ENCODE results near the gene UPK2. TPM values are rescaled to one million over a fixed set of nuclear protein-coding genes. Genes with fewer than 3 reads are reported as not detected.

UPK2 gene
- polyA plus RNA-seq, 2 of the 4 experiments (the other 2 are of a cell fraction), result 0.37 to 0.92 TPM

DNA sequence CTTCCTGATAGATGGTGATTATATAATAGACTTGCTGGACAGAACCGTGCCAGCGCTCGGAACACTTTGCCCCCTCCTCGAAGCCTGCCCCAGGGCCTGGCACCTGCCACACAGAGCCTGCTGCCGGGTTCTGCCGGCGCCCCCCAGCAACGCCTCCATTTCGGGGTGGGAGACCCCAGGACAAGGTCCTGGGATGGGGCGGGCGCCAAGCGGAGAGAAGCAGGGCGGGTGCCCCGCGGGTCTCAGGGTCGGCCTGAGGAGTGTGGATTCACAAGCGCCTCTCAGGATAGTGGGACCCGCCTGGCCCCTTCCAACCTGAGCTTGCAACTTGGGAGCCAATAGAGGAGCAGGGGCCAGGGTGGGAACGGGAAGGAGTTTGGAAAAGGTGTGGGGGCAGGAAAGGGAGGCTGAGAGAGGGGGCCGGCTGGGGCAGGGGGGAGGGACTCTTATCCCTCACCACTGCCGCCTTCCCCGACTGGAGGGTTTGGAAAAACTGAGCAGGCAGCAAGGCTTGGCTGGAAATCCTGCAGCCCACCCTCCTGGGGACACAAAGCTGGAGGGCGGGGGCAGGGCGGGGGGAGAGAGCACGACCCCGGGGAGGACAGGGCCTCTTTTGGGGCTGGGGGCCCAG, 27.1 kb upstream of the UPK2 start:
- ATAC-seq, result peak; percentile 28 to 55
- no peaks in the 10 kb centered on the region for H3K9me3 ChIP-seq
- DNase-seq (ENCODE audit: low read depth in 1 of 2, low spot score in 1 of 2), result peak in 1 of 2 experiments; percentile 64
- peak overlapping the region; percentile 94 for H3K4me3 ChIP-seq
- WGBS (ENCODE audit: missing lambda C conversion rate), result 0% methylated on average over 4 of the region's 26 CpGs
- peaks cover 27% of the 10 kb centered on the region for H3K4me1 ChIP-seq
- peak overlapping the region; percentile 100 for H3K4me2 ChIP-seq
- H3K27ac ChIP-seq, result peak overlapping the region; percentile 98 to 100
- POLR2A ChIA-PET, result interaction anchor here (0.6 to 1.7 kb wide), 2 partner anchors 19 to 21 kb away, joined by 6 to 8 read pairs; no protein-coding TSS in a partner anchor
- no peak for TF ChIP-seq CEBPB (IDR thresholded peaks at IDR 0.05)
- TF ChIP-seq NPAS2 (CRISPR knock-in tag; IDR thresholded peaks at IDR 0.05; ENCODE audit: borderline replicate concordance), result no peak
- TF ChIP-seq ZSCAN20 (CRISPR knock-in tag; IDR thresholded peaks at IDR 0.05), result no peak
- TF ChIP-seq HOXB13 (CRISPR knock-in tag; IDR thresholded peaks at IDR 0.05; ENCODE audit: low read depth), result no peak
- no peak for TF ChIP-seq SMC3 (IDR thresholded peaks at IDR 0.05)
- TF ChIP-seq, protein P1, sequence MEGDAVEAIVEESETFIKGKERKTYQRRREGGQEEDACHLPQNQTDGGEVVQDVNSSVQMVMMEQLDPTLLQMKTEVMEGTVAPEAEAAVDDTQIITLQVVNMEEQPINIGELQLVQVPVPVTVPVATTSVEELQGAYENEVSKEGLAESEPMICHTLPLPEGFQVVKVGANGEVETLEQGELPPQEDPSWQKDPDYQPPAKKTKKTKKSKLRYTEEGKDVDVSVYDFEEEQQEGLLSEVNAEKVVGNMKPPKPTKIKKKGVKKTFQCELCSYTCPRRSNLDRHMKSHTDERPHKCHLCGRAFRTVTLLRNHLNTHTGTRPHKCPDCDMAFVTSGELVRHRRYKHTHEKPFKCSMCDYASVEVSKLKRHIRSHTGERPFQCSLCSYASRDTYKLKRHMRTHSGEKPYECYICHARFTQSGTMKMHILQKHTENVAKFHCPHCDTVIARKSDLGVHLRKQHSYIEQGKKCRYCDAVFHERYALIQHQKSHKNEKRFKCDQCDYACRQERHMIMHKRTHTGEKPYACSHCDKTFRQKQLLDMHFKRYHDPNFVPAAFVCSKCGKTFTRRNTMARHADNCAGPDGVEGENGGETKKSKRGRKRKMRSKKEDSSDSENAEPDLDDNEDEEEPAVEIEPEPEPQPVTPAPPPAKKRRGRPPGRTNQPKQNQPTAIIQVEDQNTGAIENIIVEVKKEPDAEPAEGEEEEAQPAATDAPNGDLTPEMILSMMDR (IDR thresholded peaks at IDR 0.05), result no peak
- TF ChIP-seq CHD2 (IDR thresholded peaks at IDR 0.05; ENCODE audit: low read length, partially characterized antibody), result no peak
- TF ChIP-seq ZNF302 (CRISPR knock-in tag; IDR thresholded peaks at IDR 0.05), result no peak
- no peak for TF ChIP-seq MAFK (IDR thresholded peaks at IDR 0.05; ENCODE audit: partially characterized antibody)
- no peak for TF ChIP-seq CHD4 (IDR thresholded peaks at IDR 0.05; ENCODE audit: borderline replicate concordance)
- TF ChIP-seq CBX2 (IDR thresholded peaks at IDR 0.05; ENCODE audit: borderline replicate concordance, low read depth), result no peak
- TF ChIP-seq GATA3 (IDR thresholded peaks at IDR 0.05; ENCODE audit: borderline replicate concordance), result no peak
- TF ChIP-seq, protein P2, sequence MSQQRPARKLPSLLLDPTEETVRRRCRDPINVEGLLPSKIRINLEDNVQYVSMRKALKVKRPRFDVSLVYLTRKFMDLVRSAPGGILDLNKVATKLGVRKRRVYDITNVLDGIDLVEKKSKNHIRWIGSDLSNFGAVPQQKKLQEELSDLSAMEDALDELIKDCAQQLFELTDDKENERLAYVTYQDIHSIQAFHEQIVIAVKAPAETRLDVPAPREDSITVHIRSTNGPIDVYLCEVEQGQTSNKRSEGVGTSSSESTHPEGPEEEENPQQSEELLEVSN (IDR thresholded peaks at IDR 0.05; ENCODE audit: borderline replicate concordance, low read depth), result no peak
- TF ChIP-seq MAZ (IDR thresholded peaks at IDR 0.05; ENCODE audit: borderline replicate concordance, low read depth, low read length), result no peak
- no peak for TF ChIP-seq RFX5 (IDR thresholded peaks at IDR 0.05)
- CTCF ChIA-PET, result interaction anchor here (0.6 to 6.6 kb wide), 11 partner anchors 7 to 239 kb away, joined by 3 to 55 read pairs (median 6); partner anchors contain the start of genes DDX6 and UPK2
- FAIRE-seq, result no peak

DNA sequence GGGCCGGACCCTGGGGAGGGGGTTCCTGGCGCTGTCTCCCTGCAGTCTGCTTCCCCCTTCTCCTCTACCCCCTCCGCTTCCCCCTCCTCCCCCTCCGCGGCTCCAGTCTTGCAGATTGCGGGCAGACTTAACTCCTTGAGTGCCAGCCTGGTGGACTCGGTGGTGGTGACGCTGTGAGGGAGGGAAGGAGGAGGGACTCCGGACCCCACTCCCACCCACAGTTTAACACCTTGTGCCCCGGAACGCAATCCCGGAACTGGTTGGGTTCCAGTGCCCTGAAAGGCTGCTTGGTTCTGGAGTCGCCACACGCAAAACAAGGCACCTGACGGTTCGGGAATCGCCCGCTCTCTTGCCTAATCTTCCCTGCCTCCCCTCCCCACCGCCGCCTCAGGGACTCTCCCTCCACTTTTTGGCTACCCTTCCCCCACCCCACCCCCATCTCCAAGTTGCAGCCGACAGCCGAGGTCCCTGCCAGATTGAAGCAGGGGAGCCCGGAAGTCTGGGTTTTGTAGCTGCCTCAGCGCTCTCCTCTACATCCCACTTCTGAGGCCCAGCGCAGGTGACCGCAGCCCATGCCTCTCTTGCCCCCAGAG, 26.5 kb upstream of the UPK2 start:
- CTCF ChIA-PET, result interaction anchor here (1.0 to 6.6 kb wide), 15 partner anchors 10 to 240 kb away, joined by 3 to 55 read pairs (median 4); partner anchors contain the start of genes DDX6 and UPK2
- TF ChIP-seq CEBPB (IDR thresholded peaks at IDR 0.05) (peak; percentile 31 to 41; a peak in 2 of 4 replicates), HOXB13 (CRISPR knock-in tag; IDR thresholded peaks at IDR 0.05; ENCODE audit: low read depth) (no peak)
- no peak for FAIRE-seq

DNA sequence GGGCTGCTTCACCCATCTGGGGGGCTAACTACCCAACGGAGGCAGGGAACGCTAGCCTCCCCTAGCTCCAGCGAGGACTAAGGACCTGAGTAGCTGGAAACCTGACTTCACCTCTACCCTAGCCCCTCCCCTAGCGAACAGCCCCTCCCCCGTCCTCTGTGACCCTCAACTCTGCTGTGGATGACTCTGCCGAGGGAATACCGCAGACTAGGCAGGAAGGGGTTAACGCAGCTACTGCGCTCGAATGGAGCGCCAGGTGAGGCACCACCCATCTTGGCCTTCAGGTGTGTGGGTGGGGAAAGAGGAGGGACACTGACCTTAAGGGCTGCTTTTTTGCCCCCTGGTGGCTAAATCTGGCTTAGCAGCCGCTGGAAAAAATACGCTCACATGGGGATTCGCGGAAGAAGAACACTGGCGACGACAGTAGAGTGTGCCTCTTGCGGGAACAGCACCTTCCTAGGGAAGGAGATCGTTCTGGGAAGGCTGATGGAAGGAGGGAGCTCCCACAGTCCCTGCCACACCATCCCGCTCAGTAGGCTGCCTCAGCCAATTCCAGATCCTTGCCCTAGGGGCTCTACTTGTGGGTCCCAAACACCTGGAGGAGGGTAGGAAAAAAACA, 25.9 kb upstream of the UPK2 start:
- Histone ChIP-seq H3K4me3 (peak overlapping the region; percentile 94), H3K4me2 (peak overlapping the region; percentile 100), H3K9me3 (no peaks in the 10 kb centered on the region), H3K4me1 (peaks cover 27% of the 10 kb centered on the region), H3K27ac (peak overlapping the region; percentile 98 to 100)
- TF ChIP-seq SMC3 (IDR thresholded peaks at IDR 0.05) (peak; percentile 86), RFX5 (IDR thresholded peaks at IDR 0.05) (no peak), RAD21 (conservative IDR thresholded peaks at IDR 0.05 in 1 of 2, IDR thresholded peaks at IDR 0.05 in 1 of 2) (peak; percentile 55 to 66), TFCP2L1 (CRISPR knock-in tag; IDR thresholded peaks at IDR 0.05) (no peak)
- TF ChIP-seq, protein P3, sequence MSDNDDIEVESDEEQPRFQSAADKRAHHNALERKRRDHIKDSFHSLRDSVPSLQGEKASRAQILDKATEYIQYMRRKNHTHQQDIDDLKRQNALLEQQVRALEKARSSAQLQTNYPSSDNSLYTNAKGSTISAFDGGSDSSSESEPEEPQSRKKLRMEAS (IDR thresholded peaks at IDR 0.05), result peak; percentile 58
- TF ChIP-seq, protein P1 (IDR thresholded peaks at IDR 0.05), result peak; percentile 74
- ChIA-PET POLR2A (interaction anchor here (0.6 to 1.0 kb wide), 2 partner anchors 22 to 30 kb away, joined by 3 to 4 read pairs; no protein-coding TSS in a partner anchor), CTCF (interaction anchor here (0.6 to 6.6 kb wide), 22 partner anchors 9 to 240 kb away, joined by 3 to 55 read pairs (median 4); partner anchors contain the start of genes DDX6 and UPK2)
- 4% methylated on average over 11 of the region's 20 CpGs for WGBS (ENCODE audit: missing lambda C conversion rate)
- FAIRE-seq, result no peak
- ATAC-seq, result peak; percentile 6 to 26; a peak in 3 of 6 replicates
- peak in 1 of 2 experiments; percentile 81 for DNase-seq (ENCODE audit: low read depth in 1 of 2, low spot score in 1 of 2)

More for the DNA sequence above, 26.5 kb upstream of the UPK2 start:
- DNase-seq (ENCODE audit: low read depth in 1 of 2, low spot score in 1 of 2) (peak; percentile 83 to 92), ATAC-seq (peak; percentile 42 to 57)
- peak overlapping the region; percentile 98 to 100 for H3K27ac ChIP-seq
- H3K4me2 ChIP-seq, result peak overlapping the region; percentile 100
- H3K9me3 ChIP-seq, result no peaks in the 10 kb centered on the region
- H3K4me3 ChIP-seq, result peak overlapping the region; percentile 94
- H3K4me1 ChIP-seq, result peaks cover 27% of the 10 kb centered on the region
- 0% methylated on average over 11 of the region's 26 CpGs for WGBS (ENCODE audit: missing lambda C conversion rate)
- POLR2A ChIA-PET, result interaction anchor here (0.6 to 1.0 kb wide), 2 partner anchors 21 to 30 kb away, joined by 3 to 4 read pairs; no protein-coding TSS in a partner anchor

All from A549 (cell line).